Body of pancreas (tissue), 4 donors: ENCODE measurements around the gene PTGR2. TPM values are rescaled to one million over a fixed set of nuclear protein-coding genes. Genes with fewer than 3 reads are reported as not detected.

Experiments
- ATAC-seq: fragments of 150-250 bp; one replicate; pipeline ENCODE4 v1.9.1; 2016
- DNase-seq, 4 donors: peaks; one replicate each; pipeline ENCODE4 v3.0.0-alpha.2; 2019
- H3K27ac ChIP-seq, 4 donors: fragments of 200-600 bp; sonication (generic); 1 replicate in 3 of 4; 2 replicates in 1 of 4; pipeline versions ENCODE4 v1.5.1 to v1.6.1; 2016 to 2019; ENCODE audit warnings: mild to moderate bottlenecking in 1 of 4, mixed read lengths in 1 of 4, moderate library complexity in 1 of 4
- H3K27me3 ChIP-seq, 2 donors: fragments of 200-600 bp; sonication (generic); one replicate each; pipeline ENCODE4 v1.6.0; 2016; ENCODE audit warnings: mild to moderate bottlenecking in 1 of 2
- H3K36me3 ChIP-seq, 2 donors: fragments of 200-600 bp; sonication (generic); replicated peaks in 1 of 2; 2 replicates each; pipeline ENCODE4 v1.5.1; 2016; ENCODE audit warnings: low read depth in 2 of 2; ENCODE audit not compliant: insufficient read depth in 1 of 2
- H3K4me1 ChIP-seq: fragments of 200-600 bp; sonication (generic); one replicate; pipeline ENCODE4 v1.6.0; 2016
- H3K4me3 ChIP-seq, 2 donors: fragments of 200-600 bp; sonication (generic); 1 replicate in 1 of 2; 2 replicates in 1 of 2; pipeline ENCODE4 v1.5.1; 2016 to 2019
- H3K9me3 ChIP-seq, 3 donors: fragments of 200-600 bp; sonication (generic); 1 replicate in 2 of 3; 2 replicates in 1 of 3; pipeline ENCODE4 v1.5.1; 2016
- CTCF ChIP-seq, 7 experiments: fragments of 450-650 bp in 4 of 7; fragments of 200-600 bp in 3 of 7; sonication (generic) in 3 of 7; IDR thresholded peaks; one replicate each; pipeline ENCODE4 v1.5.1; 2016 to 2019; ENCODE audit warnings: antibody characterized with exemption in 7 of 7
- POLR2A ChIP-seq, 3 donors: fragments of 450-650 bp; IDR thresholded peaks; one replicate each; pipeline ENCODE4 v1.6.1; 2016; ENCODE audit warnings: antibody characterized with exemption in 3 of 3, mild to moderate bottlenecking in 2 of 3
- WGBS, 2 donors: methylation state at CpG; one replicate each; pipeline ENCODE4 v1.1.5; 2017; 5-methylcytosine and 5-hydroxymethylcytosine counted together
- intact Hi-C: fragments of 100-400 bp; cut with DNase I; formaldehyde crosslinking; loops from one replicate; pipeline ENCODE4 v1.15.1; 2023
- total RNA-seq, 2 donors: library from RNA; depleted of rRNA; stranded (reverse); fragments of >200 nt; gene quantifications; one replicate each; pipeline ENCODE4 v1.1.0, GENCODE V29; 2016

Gene PTGR2
- total RNA-seq, 2 donors from 2014 or later, result 0.99 to 8.6 TPM

DNA sequence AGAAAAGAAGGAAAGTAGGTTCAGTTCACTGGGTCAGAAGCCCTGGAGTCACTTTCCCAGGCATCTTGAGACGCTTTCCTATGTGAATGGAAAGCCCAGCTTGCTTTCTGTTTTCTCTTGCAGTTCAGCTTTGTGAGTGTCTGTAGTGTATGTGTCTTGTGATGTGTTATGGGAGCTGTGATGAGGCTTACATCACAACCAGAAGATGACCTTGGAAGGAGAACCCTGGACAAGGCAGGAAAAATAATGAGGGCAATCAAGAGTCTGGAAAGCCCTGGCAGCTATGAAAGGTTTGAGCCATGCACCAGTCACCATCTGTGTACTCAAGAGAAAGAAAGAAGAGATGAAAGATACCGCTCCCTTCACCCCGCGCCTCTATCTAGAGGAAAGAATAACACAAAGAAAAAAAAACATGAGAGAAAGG is 35.2 kb upstream of the PTGR2 start:
- H3K27ac ChIP-seq, result no peak overlapping the region

DNA sequence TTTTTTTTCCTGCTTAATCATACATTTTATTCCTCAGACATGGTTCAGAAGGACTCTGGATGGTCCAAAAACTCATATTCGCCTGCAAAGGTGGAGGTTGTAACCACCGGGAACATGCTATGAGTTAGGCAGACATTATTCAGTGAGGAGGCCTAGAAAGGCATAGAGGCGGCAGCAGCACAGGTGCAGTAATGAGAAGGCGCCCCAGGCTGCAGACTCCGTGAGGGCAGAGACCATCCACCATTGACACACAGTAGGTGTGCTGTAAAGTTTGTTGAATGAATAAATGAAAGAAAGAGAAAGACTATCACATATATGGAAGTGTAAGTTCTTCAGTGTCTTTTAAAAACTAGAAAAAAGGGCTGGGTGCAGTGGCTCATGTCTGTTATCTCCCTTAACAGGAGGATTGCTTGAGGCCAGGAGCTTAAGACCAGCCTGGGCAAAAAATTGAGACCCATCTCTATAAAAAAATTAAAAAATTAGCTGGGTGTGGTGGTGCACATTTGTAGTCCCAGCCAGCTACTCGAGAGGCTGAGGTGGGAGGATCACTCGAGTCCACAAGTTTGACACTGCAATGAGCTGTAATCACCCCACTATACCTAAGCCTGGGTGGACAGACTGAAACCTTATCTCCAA is 34.5 kb upstream of the PTGR2 start:
- WGBS, 2 donors, result 85 to 92% methylated on average over 7 of the region's 7 CpGs
- Histone ChIP-seq H3K9me3 (no peaks in the 10 kb centered on the region), H3K36me3 (no peaks in the 10 kb centered on the region), H3K27me3 (no peaks in the 10 kb centered on the region), H3K4me1 (no peaks in the 10 kb centered on the region), H3K27ac (no peak overlapping the region), H3K4me3 (no peak overlapping the region)
- ATAC-seq, result no peak
- DNase-seq, result no peak
- intact Hi-C loops, result no loop called here
- no peak for TF ChIP-seq CTCF (IDR thresholded peaks at IDR 0.05)
- TF ChIP-seq POLR2A (IDR thresholded peaks at IDR 0.05), result no peak

More for the DNA sequence above, 35.2 kb upstream of the PTGR2 start:
- 50 to 58% methylated on average over 4 of the region's 4 CpGs for WGBS, 2 donors
- Histone ChIP-seq H3K36me3 (no peaks in the 10 kb centered on the region), H3K4me1 (no peaks in the 10 kb centered on the region), H3K4me3 (no peak overlapping the region), H3K27me3 (no peaks in the 10 kb centered on the region), H3K9me3 (no peaks in the 10 kb centered on the region)
- TF ChIP-seq CTCF (IDR thresholded peaks at IDR 0.05) (no peak), POLR2A (IDR thresholded peaks at IDR 0.05) (no peak)
- ATAC-seq, result no peak
- DNase-seq, result no peak
- intact Hi-C loops, result no loop called here

DNA sequence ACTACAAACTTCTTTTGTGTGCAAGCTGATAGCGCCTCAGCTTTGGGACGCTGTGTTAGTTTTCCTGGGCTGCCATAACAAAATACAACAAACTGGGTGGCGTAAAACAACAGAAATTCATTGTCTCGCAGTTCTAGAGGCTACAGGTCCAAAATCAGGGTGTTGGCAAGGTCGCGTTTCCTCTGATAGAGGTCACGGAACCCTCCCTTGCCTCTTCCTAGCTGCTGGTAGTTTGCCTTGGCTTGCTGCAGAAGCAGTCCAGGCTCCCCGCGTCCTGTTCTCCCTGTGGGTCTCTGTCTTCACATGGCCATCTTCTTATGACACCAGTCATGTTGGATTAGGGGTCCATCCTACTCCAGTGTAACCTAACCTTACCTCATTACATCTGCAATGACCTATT is 32.8 kb upstream of the PTGR2 start:
- Histone ChIP-seq H3K27me3 (no peaks in the 10 kb centered on the region), H3K4me1 (no peaks in the 10 kb centered on the region), H3K4me3 (no peak overlapping the region), H3K9me3 (no peaks in the 10 kb centered on the region), H3K27ac (no peak overlapping the region), H3K36me3 (no peaks in the 10 kb centered on the region)
- intact Hi-C loops, result no loop called here
- no peak for ATAC-seq
- WGBS, 2 donors, result 83 to 87% methylated on average over 9 of the region's 9 CpGs
- no peak for DNase-seq
- no peak for TF ChIP-seq POLR2A (IDR thresholded peaks at IDR 0.05)
- no peak for TF ChIP-seq CTCF (IDR thresholded peaks at IDR 0.05)

- Histone ChIP-seq H3K27me3 (no peaks in the 10 kb centered on the region), H3K4me3 (no peak overlapping the region), H3K4me1 (peaks cover 6% of the 10 kb centered on the region), H3K36me3 (no peaks in the 10 kb centered on the region), H3K27ac (no peak overlapping the region), H3K9me3 (no peaks in the 10 kb centered on the region)
- no peak for ATAC-seq
- WGBS, 2 donors, result 73 to 81% methylated on average over 3 of the region's 3 CpGs
- intact Hi-C loops, result no loop called here
- TF ChIP-seq CTCF (IDR thresholded peaks at IDR 0.05), result no peak
- TF ChIP-seq POLR2A (IDR thresholded peaks at IDR 0.05), result no peak
- DNase-seq, result no peak
These were observed 31.0 kb upstream of the PTGR2 start for GRCh38 chr14:73820631-73821030.

GRCh38 chr14:73823339-73823885 is 28.2 kb upstream of the PTGR2 start:
- peaks cover 8% of the 10 kb centered on the region for H3K4me1 ChIP-seq
- DNase-seq (no peak), ATAC-seq (no peak)
- no peak overlapping the region for H3K4me3 ChIP-seq
- H3K9me3 ChIP-seq, result no peaks in the 10 kb centered on the region
- no peaks in the 10 kb centered on the region for H3K27me3 ChIP-seq
- H3K36me3 ChIP-seq, result no peaks in the 10 kb centered on the region
- intact Hi-C loops, result no loop called here
- peak overlapping the region in 1 of 4 donors; percentile 12 for H3K27ac ChIP-seq
- no peak for TF ChIP-seq CTCF (IDR thresholded peaks at IDR 0.05)
- TF ChIP-seq POLR2A (IDR thresholded peaks at IDR 0.05), result no peak
